NOMO-1 treated with dmso at 0.1 percent for 144 hours (cell line): ENCODE data around the gene TRAPPC2L.

Experiments used
- DNase-seq: peaks from one replicate; lab custom pipeline; 2025; ENCODE audit not compliant: unreplicated experiment; lab: John Stamatoyannopoulos, UW

The TRAPPC2L gene

GRCh38 chr16:88837806-88838205, 19.1 kb upstream of the TRAPPC2L start:
- no peak for DNase-seq

GRCh38 chr16:88838566-88838965, 18.4 kb upstream of the TRAPPC2L start:
- no peak for DNase-seq

DNA sequence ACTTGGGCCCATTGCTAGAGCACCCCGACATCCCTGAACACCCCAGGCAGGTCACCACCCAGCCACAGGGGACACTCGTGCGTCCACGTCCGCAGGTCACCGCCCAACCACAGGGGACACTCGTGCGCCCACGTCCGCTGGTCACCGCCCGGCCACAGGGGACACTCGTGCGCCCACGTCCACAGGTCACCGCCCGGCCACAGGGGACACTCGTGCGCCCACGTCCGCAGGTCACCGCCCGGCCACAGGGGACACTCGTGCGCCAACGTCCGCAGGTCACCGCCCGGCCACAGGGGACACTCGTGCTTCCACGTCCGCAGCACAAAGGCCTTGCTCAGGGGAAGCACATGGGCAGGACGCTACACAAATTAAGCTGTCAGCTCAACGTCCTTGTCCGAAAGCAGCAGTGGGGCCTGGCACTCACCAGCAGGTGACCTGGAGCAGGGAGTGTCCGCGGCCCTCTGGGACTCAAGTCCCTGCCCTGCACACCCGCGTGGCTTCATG, 17.8 kb upstream of the TRAPPC2L start:
- no peak for DNase-seq

DNA sequence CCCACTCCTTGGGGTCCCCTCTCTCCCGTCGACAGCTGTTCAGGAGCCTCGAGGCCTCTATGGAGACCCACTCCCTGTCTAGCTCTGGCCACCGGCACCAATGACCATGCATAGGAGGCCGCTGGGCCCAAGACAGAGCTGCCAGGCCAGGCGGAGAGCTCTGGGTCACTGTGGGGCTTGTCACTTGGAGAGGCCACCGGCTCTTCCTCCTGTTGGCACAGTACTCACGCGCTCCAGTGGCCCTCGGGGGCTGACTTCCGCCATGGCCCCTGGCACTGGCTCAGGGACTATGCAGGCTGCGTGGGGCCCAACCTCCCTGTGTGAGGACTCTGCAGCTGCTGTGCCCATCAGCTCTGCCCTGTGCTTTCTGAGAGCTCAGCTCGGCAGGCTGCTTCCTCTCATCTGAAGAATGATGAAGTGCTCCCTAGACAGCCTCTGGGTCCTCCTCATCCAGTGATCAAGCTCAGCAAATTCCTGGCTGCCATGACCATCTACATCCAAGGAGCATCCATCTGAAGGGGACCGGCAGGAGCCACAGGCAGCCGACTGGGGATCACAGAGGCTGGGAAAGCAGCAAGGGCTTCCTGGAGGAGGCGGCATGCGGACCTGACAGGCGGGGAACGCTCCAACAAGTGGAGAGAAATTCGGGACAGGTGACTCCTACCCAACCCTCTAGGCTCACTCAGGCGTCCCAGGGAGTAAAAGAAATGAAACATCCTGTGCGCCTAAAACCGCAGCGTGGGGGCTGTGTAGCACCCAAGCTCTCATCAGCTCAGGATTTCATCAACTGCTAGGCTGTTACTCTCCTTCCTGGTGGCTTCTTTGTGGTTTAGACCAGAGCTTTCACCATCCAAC, 17.0 kb upstream of the TRAPPC2L start:
- DNase-seq, result no peak

- no peak for DNase-seq
These were observed 16.2 kb upstream of the TRAPPC2L start for GRCh38 chr16:88840600-88841215.

DNA sequence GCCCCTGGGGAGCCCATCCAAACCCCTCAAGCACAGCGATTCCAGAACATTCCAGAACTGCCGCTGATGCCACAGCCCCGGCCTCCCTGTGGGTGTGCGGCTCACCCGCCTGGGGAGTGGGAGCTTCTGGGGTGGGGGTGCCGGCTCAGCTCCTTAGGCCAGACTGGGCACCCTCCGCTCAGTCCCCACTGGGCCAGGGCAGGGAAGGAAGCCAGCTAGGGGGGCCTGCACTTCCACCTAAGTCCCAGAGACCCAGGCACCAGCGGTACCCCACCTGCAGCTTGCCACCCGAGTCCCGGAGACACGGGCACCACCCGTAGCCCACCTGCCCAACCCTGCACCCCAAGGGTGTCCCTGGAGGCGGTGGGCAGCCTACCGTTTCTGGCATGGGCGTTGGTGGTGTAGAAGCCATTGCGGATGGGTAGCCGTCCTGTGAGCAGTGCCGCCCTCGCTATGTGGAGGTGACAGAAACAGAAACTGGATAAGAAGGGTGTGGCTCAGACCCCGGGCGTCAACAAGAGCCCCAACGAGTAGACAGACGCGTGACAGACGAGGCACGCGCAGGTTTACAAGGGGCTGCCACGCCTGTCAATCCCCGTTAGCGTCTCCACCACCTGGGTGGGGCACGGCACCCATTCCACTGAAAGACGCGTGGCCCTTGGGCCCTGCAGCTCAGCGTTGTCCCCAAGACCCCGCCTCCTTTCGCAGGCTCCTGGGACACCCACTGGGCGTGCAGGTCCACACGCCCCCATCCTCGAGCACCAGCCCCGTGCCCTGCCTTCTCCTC, 15.2 kb upstream of the TRAPPC2L start:
- no peak for DNase-seq

GRCh38 chr16:88842308-88842756, 14.6 kb upstream of the TRAPPC2L start:
- no peak for DNase-seq

- DNase-seq, result no peak
These were observed 14.1 kb upstream of the TRAPPC2L start for GRCh38 chr16:88842806-88843205.

DNA sequence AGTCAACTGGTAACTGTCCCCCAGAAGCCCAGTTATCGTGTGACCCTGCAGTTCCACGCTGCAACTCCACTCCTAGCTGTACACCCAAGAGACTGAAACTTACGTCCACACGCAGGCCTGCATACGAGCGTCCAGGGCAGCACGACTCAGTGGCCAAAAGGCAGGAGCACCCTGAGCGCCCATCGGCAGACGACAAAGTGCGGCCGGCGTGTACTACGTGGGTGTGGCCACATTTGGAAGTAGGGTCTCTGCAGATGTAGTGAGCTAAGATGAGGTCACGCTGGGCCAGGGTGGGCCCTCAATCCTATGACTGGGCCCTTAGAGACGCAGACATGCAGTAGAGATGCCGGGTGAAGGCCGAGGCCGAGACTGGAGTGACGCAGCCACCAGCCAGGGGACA, 13.7 kb upstream of the TRAPPC2L start:
- DNase-seq, result no peak

DNA sequence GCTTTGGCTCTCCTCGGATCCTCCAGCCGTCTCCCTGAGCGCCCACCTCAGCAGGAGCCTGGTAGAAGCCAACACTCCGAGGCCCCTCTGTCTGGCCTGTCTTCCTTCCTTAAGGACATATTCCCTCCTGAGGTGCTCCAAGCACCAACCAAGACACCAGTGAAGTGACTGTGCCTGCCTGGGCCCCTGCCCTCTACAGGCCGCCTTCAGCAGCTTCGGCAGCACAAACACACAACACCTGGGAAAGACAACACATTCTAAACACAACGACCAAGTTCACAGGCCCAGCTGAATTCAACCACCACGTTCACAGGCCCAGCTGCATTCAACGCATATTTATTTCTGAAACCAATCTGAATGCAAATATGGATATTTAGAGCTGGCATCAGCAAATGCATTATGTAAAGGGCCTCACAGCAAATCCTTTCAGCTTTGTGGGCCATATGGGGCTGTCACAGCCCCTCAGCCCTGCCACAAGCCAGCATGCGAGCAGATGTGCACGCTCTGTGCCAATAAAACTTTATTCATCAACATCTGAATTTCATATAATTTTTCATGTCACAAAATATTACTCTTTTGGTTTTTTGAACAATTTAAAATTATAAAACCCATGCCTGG, 12.4 kb upstream of the TRAPPC2L start:
- DNase-seq, result no peak

DNA sequence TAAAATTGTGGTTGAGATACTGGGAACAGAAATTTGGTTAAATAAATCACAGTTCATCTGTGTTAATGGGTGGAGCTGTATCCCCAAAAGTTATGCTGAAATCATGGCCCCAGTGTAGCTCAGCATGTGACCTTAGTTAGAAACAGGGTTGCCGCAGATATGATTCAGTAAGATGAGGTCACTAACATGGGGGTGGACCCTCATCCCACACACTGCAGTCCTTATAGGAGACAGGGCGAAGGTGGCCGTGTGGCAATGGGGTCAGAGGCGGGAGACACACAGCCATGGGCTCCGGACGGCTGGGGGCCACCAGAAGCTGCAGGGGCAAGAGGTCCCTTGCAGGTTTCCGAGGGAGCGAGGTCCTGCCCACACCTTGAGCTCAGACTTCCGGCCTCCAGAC, 10.8 kb upstream of the TRAPPC2L start:
- no peak for DNase-seq

DNA sequence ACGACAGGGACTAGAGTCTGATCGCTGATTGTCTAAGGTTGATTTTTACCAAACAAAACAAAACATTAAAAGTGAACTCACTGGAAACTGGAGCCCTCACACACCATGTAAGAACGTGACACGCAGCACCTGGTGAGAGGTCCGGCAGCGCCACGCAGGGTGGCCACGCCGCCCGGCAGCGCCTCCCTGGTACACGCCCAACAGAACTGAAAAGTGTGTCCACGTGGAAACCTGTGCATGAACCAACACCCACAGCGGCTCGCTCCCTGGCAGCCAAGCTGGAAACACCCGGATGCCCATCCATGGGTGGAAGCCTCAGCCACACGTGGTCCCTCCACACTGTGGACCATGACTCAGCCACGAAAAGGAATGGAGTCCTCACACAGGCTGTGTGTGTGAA, 9.3 kb upstream of the TRAPPC2L start:
- DNase-seq, result no peak

DNA sequence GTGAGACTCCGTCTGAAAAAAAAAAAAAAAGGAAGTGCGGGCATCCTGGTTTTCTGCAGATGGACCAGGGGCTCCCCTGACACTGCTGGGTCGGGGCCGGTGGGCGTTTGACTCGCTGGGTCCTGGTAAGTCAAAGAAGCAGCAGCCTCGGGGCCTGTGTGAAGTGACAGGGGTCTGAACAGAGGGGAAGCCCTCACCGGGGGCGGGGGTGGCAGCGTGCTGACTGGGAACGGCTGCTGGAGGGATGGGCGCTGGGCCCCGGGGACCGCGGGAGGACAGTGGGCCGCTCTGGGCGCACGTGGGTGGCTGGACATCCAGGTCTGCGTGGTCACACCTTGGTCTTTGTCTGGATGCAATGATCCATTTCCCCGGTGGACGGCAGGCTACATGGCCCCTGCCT, 8.4 kb upstream of the TRAPPC2L start:
- DNase-seq, result no peak

- DNase-seq, result no peak
These were observed 6.3 kb upstream of the TRAPPC2L start for GRCh38 chr16:88850531-88851199.

- no peak for DNase-seq
These were observed 5.3 kb upstream of the TRAPPC2L start for GRCh38 chr16:88851616-88852015.

- no peak for DNase-seq
These were observed 3.5 kb upstream of the TRAPPC2L start for GRCh38 chr16:88853325-88853941.

- DNase-seq, result no peak
These were observed 2.4 kb upstream of the TRAPPC2L start for GRCh38 chr16:88854306-88855111.

DNA sequence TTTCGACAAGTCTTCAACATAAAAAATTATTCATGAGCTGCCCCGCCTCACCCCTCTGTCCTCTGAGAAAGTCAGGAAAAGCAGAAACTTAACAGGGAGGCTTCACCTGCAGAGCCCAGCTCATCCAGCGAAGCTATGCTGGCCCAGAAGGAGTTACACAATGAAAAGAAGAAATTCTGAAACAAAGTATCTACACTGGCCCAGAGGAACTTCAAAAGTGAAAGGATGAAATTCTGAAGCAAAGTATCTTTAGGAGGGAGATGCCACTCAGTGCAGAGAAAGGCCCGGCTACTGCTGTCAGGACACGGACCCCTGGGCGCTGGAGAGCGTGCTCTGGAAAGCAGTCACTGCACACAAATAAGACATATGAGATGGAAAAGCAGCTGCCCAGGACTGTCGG, 1.8 kb upstream of the TRAPPC2L start:
- DNase-seq, result no peak

GRCh38 chr16:88855736-88856121, 1.2 kb upstream of the TRAPPC2L start:
- no peak for DNase-seq
